Measurements from ENCODE around the gene DLEC1.
"Not testable (repeated sequence)": the region's sequence is repeated elsewhere in the genome, so short reads cannot be mapped to it uniquely, and the experiment has no call there.

DLEC1 gene

GRCh38 chr3:38120693-38121450, 81.9 kb downstream of the DLEC1 start:
- no peak for DNase-seq (ENCODE audit: low read depth in 3 of 3)

GRCh38 chr3:38121451-38121831, 82.4 kb downstream of the DLEC1 start:
- DNase-seq (ENCODE audit: low read depth in 3 of 3), result no peak

DNA sequence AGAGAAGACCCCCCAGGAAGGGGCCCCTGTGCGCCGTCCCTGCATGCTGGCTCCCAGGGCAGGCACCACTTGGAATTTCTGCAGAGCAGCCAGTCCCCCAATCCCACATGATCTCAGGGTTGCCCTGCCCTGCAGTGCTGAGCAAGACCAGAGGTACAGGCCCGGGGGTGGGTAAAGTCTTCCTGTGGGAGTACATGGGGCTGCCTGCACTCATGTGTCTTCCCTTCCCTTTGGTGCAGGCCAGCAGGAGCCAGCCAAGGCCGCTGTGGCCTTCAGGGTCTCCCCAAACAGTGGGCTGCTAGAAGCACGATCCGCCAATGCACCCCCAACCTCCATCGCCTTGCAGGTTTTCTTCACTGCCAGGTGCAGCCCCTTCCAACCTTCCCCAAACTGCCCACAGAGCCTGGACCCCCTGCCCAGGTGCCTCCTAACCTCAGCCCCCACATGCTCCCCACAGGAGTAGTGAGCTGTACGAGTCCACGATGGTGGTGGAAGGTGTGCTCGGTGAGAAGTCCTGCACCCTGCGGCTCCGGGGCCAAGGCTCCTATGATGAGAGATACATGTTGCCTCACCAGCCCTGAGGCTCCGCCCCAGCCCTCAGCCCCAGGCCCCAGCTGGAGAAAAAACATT, 82.9 kb downstream of the DLEC1 start:
- no peak for DNase-seq (ENCODE audit: low read depth in 3 of 3)

DNA sequence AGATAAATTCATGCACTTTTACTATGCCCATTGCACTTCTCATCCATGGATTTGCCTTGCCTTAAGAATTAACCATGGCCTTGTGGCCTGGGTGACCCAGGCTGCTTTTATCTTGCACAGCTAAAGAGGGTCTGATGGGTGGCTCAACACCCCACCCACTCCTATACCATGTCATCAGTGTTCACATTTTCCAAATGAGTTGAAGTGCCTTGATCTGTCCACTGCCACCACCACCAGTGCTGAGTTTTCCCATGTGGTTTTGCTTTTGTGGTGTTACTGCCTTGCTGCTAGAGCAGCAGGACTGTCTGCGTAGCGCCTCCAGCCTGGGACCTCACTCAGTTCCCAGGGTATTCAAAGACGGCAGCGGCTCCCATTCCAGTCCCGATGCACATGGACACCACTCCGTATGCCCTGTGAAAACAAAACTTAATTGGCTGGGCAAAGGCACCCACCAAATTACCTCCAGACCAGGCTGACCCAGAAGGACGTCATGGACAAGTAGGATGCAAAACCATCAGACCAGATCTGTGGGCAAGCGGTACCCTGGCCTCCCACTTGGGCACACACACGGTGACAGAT, 83.8 kb downstream of the DLEC1 start:
- DNase-seq (ENCODE audit: low read depth in 3 of 3), result no peak

DNA sequence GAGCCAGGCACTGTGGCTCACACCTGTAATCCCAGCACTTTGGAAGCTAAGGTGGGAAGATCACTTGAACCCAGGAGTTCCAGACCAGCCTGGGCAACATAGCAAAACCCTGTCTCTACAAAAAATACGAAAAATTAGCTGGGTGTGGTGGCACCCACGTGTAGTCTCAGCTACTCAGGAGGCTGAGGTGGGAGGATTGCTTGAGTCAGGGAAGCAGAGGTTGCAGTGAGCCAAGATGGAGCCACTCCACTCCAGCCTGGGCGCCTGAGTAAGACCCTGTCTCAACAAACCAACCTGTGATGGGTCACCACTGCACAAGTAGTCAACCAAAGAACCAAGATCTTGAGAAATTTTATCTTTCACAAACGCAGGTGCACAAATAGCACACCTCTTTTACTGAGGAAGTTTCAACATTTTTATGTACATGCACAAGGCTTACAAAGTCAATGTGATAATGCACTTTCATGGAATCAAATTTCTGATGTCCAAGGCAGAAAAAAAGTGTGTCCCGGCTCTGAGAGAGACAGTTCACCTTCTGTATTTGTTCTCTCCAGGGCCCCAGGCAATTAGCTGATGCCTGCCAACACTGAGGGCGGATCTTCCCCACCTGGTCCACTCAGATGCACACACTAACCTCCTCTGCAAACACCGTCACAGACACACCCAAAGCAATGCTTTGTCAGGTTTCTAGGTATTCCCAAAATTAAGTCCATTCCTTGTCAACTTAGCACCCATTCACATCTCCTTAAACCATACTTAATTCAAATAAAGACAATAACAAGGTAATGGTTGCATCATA, 85.5 kb downstream of the DLEC1 start:
- DNase-seq (ENCODE audit: low read depth in 3 of 3), result no peak

DNA sequence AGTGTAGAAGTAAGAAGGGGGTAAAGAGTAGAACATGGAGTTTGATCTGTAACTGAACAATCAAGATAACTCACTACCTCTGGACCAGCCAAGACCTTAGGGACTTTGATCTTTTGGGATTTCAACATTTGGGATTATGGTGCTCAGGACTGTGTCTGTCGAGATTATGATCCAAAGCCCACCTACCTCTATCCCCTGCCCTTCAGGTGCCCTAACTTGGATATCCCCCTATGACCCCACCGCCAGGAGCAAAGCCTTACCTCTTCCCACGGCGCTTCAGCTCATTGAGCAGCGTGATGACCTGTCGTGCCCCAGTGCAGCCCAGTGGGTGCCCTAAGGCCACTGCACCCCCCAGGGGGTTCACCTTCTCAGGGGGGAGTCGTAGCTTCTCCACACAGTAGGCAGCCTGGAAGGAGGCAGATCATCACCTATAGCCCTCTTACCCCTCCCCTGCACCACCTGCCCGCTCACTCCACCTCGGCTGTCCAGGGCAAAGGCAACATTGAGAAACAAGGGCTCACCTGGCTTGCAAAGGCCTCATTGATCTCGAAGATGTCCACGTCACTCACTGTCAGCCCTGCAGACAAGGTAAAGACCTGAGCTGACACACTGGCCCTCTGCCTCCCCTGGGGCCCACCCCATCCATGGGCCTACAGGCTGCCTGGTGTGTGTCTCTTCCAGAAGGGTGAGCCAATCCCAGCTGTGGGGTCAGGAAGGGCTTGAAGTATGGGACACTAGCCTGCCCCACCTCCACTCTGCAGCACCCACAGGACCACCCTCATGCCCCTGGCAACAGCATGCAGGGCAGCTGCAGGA, 86.5 kb downstream of the DLEC1 start:
- DNase-seq (ENCODE audit: low read depth in 3 of 3), result no peak

DNA sequence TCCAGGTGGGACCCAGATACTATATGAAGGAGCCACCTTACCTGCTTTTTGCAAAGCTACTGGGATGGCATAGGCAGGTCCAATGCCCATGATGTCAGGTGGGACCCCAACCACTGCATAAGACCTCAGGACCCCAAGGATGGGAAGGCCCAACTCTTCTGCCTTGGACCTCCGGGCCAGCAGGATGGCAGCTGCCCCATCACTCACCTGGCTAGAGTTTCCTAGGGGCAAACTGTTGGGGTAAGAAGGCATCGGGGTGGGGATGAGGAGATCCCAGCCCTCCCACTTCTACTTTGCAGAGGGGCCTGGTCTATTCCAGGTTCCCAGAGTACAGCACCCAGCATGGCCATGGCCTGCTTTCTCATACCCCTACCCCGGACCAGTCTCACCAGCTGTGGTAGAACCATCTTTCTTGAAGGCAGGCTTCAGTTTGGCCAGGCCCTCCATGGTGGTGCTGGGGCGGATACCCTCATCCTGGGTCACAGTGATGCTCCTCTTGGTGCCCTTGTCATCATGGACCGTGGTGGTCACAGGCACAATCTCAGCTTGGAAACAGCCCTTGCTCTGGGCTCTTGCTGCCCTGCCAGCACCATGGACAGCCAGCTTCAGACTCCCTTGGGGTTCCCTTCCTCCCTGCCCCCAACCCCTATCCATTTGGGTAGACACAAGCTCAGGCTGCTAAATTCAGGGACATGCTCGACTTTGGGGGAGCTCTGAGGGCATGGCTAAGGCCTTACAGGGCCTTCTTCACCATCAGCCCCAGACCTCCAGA, 87.3 kb downstream of the DLEC1 start:
- no peak for DNase-seq (ENCODE audit: low read depth in 3 of 3)

DNA sequence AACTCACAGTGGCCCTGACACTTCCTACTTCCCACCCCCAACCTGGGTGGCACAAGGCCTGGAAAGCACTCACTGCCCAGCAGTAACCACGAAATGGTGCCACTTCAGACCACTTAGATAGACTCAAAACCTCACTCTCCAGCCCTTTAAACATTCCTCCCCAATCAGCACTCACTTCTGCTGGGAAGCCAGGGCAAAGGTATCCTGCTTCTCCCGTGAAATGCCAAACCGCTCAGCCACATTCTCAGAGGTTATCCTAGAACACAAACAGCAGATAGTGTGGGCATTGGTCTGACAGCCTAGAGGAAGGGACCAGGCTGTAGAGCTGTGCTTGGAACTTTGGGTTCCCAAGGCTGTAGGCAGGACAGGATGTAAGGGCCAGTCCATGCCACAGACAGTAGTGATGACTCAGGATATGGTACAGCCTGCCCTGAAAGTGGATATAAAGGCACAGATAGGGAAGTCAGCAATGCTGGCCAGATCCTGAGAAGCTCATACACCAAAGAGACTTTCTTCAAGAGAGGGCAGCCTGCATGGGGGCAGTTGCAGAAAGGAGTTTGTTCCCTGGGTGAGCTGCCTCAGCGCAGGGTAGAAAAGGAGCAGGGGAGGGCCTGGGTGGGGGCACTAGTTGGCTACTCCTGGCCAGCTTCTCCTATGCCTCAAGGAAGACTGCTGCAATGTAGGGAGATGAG, 88.7 kb downstream of the DLEC1 start:
- DNase-seq (ENCODE audit: low read depth in 3 of 3), result no peak

- no peak for DNase-seq (ENCODE audit: low read depth in 3 of 3)
Observed at GRCh38 chr3:38128303-38128655, 89.3 kb downstream of the DLEC1 start.

GRCh38 chr3:38129058-38129457, 90.0 kb downstream of the DLEC1 start:
- DNase-seq (ENCODE audit: low read depth in 3 of 3), result no peak

- DNase-seq (ENCODE audit: low read depth in 3 of 3), result no peak
Observed at GRCh38 chr3:38130631-38131065, 91.6 kb downstream of the DLEC1 start.

GRCh38 chr3:38131621-38132369, 92.8 kb downstream of the DLEC1 start:
- no peak for DNase-seq (ENCODE audit: low read depth in 3 of 3)

- DNase-seq (ENCODE audit: low read depth in 3 of 3), result no peak
Observed at GRCh38 chr3:38133209-38133556, 94.2 kb downstream of the DLEC1 start.

DNA sequence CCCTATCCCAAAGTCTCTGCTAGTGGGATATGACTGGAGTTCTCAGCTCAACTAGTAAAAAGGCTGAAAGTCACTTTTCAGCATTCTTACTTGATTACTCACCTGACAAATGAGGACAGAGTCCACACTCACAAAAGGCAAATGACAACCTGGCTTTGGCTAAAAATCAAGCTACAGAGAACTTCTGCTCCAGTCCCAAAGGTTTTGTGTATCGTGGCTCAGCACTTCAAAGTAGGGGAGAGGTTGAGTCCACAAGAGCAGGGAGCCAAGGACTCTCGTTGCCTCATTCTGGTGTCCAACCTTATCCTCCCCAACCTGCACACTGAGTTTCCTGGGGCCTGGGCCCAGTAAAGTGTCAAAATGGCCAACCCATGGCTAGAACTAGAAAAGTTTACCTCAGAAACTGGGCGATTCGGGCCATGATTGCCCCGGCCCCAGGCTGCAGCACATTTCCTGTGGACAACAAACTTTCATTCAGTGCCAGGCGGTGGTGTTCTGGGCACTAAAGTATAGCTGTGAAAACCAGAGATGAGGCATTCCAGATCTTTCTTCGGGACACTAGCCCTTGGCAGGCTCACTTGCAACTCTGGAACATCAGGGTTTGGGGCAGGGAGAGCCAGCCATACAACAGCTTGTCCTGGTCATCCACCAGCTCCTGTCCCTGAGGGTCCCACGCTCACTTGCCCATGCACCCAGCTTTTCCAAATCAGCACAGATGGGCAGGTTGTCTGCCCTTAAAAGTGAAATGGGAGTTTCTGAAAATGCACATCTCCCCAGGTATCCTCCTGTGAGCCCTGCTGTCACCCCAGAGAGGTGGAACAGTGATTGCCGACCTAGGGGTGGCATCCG, 94.8 kb downstream of the DLEC1 start:
- DNase-seq (ENCODE audit: low read depth in 3 of 3), result no peak

DNA sequence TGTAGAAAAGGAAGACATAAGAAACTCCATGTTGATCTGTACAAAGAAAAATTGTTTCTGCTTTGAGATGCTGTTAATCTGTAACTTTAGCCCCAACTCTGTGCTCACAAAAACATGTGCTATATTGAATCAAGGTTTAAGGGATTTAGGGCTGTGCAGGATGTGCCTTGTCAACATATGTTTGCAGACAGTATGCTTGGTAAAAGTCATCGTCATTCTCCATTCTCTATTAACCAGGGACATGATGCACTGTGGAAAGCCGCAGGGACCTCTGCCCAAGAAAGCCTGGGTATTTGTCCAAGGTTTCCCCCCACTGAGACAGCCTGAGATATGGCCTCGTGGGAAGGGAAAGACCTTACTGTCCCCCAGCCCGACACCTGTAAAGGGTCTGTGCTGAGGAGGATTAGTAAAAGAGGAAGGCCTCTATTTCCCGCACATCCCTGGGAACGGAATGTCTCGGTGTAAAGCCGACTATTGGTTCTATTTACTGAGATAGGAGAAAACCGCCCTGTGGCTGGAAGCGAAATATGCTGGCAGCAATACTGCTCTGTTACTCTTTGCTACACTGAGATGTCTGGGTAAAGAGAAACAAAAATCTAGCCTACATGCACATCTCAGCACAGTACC, 95.6 kb downstream of the DLEC1 start:
- DNase-seq (ENCODE audit: low read depth in 3 of 3), result not testable (repeated sequence)

GRCh38 chr3:38135621-38136277, 96.7 kb downstream of the DLEC1 start:
- DNase-seq (ENCODE audit: low read depth in 3 of 3), result not testable (repeated sequence)

GRCh38 chr3:38136393-38136776, 97.4 kb downstream of the DLEC1 start:
- DNase-seq (ENCODE audit: low read depth in 3 of 3), result no peak
